Ectodermal cell (in vitro differentiated cells): ENCODE data around the gene HK2.

Experiments used
- H3K27ac ChIP-seq: 2 replicates; pipeline ENCODE4 v1.7.0; 2013; ENCODE audit warnings: mild to moderate bottlenecking, low read depth, low read length; ENCODE audit not compliant: insufficient read depth, poor library complexity, severe bottlenecking
- H3K27me3 ChIP-seq: 2 replicates; pipeline ENCODE4 v1.7.0; 2013; ENCODE audit warnings: mild to moderate bottlenecking, low read length; ENCODE audit not compliant: insufficient read depth, control insufficient read depth, poor library complexity, severe bottlenecking
- H3K36me3 ChIP-seq: one replicate; pipeline ENCODE4 v1.7.0; 2013; ENCODE audit warnings: low read length; ENCODE audit not compliant: control insufficient read depth, insufficient read depth
- H3K4me1 ChIP-seq: one replicate; pipeline ENCODE4 v1.7.0; 2013; ENCODE audit warnings: low read length; ENCODE audit not compliant: control insufficient read depth, insufficient read depth
- H3K4me3 ChIP-seq: 2 replicates; pipeline ENCODE4 v1.7.0; 2013; ENCODE audit warnings: low read depth, low read length, control low read depth; ENCODE audit not compliant: insufficient read depth
- H3K9me3 ChIP-seq: 2 replicates; pipeline ENCODE4 v1.7.0; 2013; ENCODE audit warnings: mild to moderate bottlenecking, low read length, moderate library complexity; ENCODE audit not compliant: control insufficient read depth
- WGBS, 2 experiments: methylation state at CpG; one replicate each; pipeline ENCODE4 v1.1.7; 2013; ENCODE audit warnings: missing lambda C conversion rate in 2 of 2; 5-methylcytosine and 5-hydroxymethylcytosine counted together

Gene HK2

GRCh38 chr2:74930811-74931486 lies 97.0 kb downstream of the HK2 start:
- Histone ChIP-seq H3K36me3 (no peaks in the 10 kb centered on the region), H3K27ac (no peak overlapping the region), H3K4me3 (no peak overlapping the region), H3K4me1 (peaks cover 2% of the 10 kb centered on the region), H3K27me3 (no peaks in the 10 kb centered on the region), H3K9me3 (no peaks in the 10 kb centered on the region)
- 91 to 94% methylated on average over 7 to 8 of the region's 8 CpGs for WGBS, 2 experiments

GRCh38 chr2:74931940-74932339 lies 98.0 kb downstream of the HK2 start:
- Histone ChIP-seq H3K27me3 (no peaks in the 10 kb centered on the region), H3K4me3 (no peak overlapping the region), H3K36me3 (no peaks in the 10 kb centered on the region), H3K9me3 (no peaks in the 10 kb centered on the region), H3K27ac (no peak overlapping the region), H3K4me1 (no peaks in the 10 kb centered on the region)
- 93 to 94% methylated on average over 2 of the region's 2 CpGs for WGBS, 2 experiments

- H3K27ac ChIP-seq, result no peak overlapping the region
- H3K4me1 ChIP-seq, result no peaks in the 10 kb centered on the region
- H3K4me3 ChIP-seq, result no peak overlapping the region
- H3K9me3 ChIP-seq, result no peaks in the 10 kb centered on the region
- no peaks in the 10 kb centered on the region for H3K27me3 ChIP-seq
- 91 to 93% methylated on average over 4 of the region's 4 CpGs for WGBS, 2 experiments
- H3K36me3 ChIP-seq, result no peaks in the 10 kb centered on the region
Observed at GRCh38 chr2:74935975-74936391, 102.1 kb downstream of the HK2 start.

- Histone ChIP-seq H3K4me3 (no peak overlapping the region), H3K4me1 (no peaks in the 10 kb centered on the region), H3K36me3 (no peaks in the 10 kb centered on the region), H3K27ac (no peak overlapping the region), H3K27me3 (no peaks in the 10 kb centered on the region), H3K9me3 (no peaks in the 10 kb centered on the region)
- 93 to 96% methylated on average over 6 of the region's 6 CpGs for WGBS, 2 experiments
Observed at GRCh38 chr2:74937221-74937880, 103.4 kb downstream of the HK2 start.

- Histone ChIP-seq H3K27ac (no peak overlapping the region), H3K9me3 (no peaks in the 10 kb centered on the region), H3K27me3 (no peaks in the 10 kb centered on the region), H3K36me3 (no peaks in the 10 kb centered on the region), H3K4me3 (no peak overlapping the region), H3K4me1 (no peaks in the 10 kb centered on the region)
- WGBS, 2 experiments, result 95 to 97% methylated on average over 4 of the region's 4 CpGs
Observed at GRCh38 chr2:74938264-74938663, 104.3 kb downstream of the HK2 start.

DNA sequence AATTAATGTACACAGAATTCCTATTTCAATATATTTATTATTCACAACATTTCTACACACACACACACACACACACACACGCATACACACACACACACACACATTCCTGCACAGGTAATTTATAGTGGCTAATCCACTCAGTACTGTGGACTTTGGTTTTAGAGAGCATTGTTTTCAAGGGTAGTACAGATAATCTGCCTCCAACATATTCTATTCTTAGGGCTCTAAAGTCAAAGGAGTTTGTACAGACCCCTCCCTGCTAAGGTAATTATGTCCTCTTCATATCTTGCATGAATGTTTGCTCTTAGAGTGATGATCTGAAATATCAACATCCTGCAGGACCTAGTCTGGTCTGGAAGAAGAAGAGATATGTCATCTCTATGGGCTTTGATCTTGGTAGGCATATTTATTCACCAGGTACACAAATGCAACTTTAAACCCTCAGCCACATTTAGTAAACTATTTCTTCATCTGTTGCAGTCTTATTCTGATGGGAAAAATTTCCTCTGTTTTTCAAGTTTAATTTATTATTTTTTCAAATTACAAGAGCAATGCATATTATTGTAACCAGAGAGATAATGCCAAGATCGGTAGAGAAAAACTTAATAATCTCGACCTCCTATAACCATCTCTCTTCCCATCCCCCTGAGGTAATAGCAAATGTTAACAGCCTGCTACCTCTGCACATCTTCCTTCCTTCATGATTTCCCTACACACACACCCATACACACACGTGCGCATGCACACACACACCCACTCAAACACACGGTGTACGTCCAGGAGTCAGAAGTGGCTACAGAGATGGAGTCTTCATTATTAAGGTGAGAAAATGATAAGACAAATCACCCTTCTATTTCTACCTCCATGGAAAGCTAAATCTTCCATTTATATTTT lies 106.2 kb downstream of the HK2 start:
- H3K36me3 ChIP-seq, result no peaks in the 10 kb centered on the region
- no peak overlapping the region for H3K27ac ChIP-seq

DNA sequence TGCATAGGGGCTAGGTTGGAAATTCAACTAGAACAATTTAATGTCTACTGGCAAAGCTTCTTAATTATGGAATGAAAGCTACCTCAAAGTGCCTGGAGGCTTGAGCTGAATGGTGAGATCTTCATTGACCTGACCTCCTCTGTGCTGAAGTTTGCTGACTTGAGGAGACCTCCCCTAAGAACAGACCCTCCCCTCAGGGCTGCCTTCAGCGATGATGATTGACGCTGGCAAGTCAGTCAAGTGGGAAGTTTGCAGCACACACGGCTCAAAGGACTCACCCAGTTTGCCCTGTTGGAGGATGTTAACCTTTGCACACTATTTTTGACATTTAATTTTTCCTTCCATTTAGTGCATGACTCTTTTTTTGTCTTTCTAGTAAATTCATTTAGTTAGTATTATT lies 107.4 kb downstream of the HK2 start:
- Histone ChIP-seq H3K27me3 (no peaks in the 10 kb centered on the region), H3K36me3 (no peaks in the 10 kb centered on the region), H3K4me1 (no peaks in the 10 kb centered on the region), H3K4me3 (no peak overlapping the region), H3K9me3 (no peaks in the 10 kb centered on the region), H3K27ac (no peak overlapping the region)
- WGBS, 2 experiments, result 89 to 93% methylated on average over 3 of the region's 3 CpGs

More for the DNA sequence above, 106.2 kb downstream of the HK2 start:
- 87 to 90% methylated on average over 7 of the region's 7 CpGs for WGBS, 2 experiments
- no peaks in the 10 kb centered on the region for H3K27me3 ChIP-seq
- no peak overlapping the region for H3K4me3 ChIP-seq
- H3K9me3 ChIP-seq, result no peaks in the 10 kb centered on the region
- no peaks in the 10 kb centered on the region for H3K4me1 ChIP-seq

- Histone ChIP-seq H3K36me3 (no peaks in the 10 kb centered on the region), H3K27me3 (no peaks in the 10 kb centered on the region), H3K4me1 (no peaks in the 10 kb centered on the region), H3K9me3 (no peaks in the 10 kb centered on the region), H3K4me3 (no peak overlapping the region), H3K27ac (no peak overlapping the region)
- 74 to 90% methylated on average over 5 of the region's 5 CpGs for WGBS, 2 experiments
Observed at GRCh38 chr2:74942263-74942662, 108.3 kb downstream of the HK2 start.
